GM21619 (cell line): ENCODE data around the gene CCL11.
"Not testable (repeated sequence)": the region's sequence is repeated elsewhere in the genome, so short reads cannot be mapped to it uniquely, and the experiment has no call there.

ENCODE experiments used
- ATAC-seq: cut with Tn5 transposase; IDR thresholded peaks from one replicate; pipeline ENCODE4 v1.9.1; 2021; ENCODE audit not compliant: unreplicated experiment

Gene CCL11

GRCh38 chr17:34306466-34306865 is 20.9 kb downstream of the CCL11 start:
- ATAC-seq, result no peak

GRCh38 chr17:34307110-34307509 is 21.6 kb downstream of the CCL11 start:
- no peak for ATAC-seq

GRCh38 chr17:34308371-34308770 is 22.8 kb downstream of the CCL11 start:
- no peak for ATAC-seq

GRCh38 chr17:34311291-34311690 is 25.7 kb downstream of the CCL11 start:
- no peak for ATAC-seq

- ATAC-seq, result no peak
Measured at GRCh38 chr17:34312080-34312479, 26.5 kb downstream of the CCL11 start.

GRCh38 chr17:34313164-34313563 is 27.6 kb downstream of the CCL11 start:
- no peak for ATAC-seq

- no peak for ATAC-seq
Measured at GRCh38 chr17:34314279-34314678, 28.7 kb downstream of the CCL11 start.

GRCh38 chr17:34318474-34318873 is 32.9 kb downstream of the CCL11 start:
- no peak for ATAC-seq

GRCh38 chr17:34319039-34319483 is 33.5 kb downstream of the CCL11 start, which contains the start of gene CCL8:
Gene CCL8, plus strand, starts transcription at chr17:34319435. Its CDS starts 67 bp downstream, at chr17:34319502.
- ATAC-seq, result no peak

GRCh38 chr17:34321964-34322363 is 36.4 kb downstream of the CCL11 start:
- ATAC-seq, result no peak

- ATAC-seq, result not testable (repeated sequence)
Measured at GRCh38 chr17:34327580-34327979, 42.0 kb downstream of the CCL11 start.

- ATAC-seq, result no peak
Measured at GRCh38 chr17:34337701-34338100, 52.2 kb downstream of the CCL11 start.
